HG03097 (cell line): ENCODE data around the gene AGBL4.
A peak's percentile ranks its signal among the peaks of the same experiment; 100 is the strongest.

Experiments
- ATAC-seq: cut with Tn5 transposase; IDR thresholded peaks from one replicate; pipeline ENCODE4 v1.9.1; 2021; ENCODE audit not compliant: unreplicated experiment, low FRiP score

Gene AGBL4

DNA sequence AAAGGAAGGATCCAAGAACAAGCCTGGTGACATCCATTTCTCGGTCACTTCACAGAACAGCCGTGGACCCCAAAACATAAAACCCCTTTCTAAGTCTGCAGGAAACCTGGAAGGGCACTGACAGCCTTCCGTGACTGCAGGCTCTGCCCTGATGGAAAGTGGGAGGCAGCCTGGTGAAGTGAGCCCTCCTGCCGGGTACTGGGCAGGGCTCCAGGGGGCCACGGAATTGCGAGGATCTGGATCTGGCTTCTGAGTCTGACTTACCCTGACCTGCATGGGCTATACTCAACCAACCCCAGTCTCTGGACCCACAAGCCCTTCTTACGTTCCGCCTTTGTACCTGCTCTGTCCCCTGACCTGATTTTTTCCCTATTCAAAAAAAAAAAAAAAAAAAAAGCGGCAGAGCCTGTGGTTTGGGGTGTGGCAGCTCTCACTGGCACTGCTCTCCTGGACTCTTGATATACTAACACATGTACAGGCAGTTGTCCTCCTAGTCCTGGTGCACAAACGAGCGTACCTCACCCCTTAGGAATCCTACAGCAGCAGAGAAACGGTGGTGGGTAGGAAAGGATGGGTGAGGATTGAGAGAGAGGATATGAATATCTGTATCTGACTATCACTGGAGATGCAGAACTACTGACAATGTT is 1330.0 kb downstream of the AGBL4 start:
- no peak for ATAC-seq

GRCh38 chr1:48693180-48693579 is 1330.6 kb downstream of the AGBL4 start:
- no peak for ATAC-seq

- no peak for ATAC-seq
Measured at GRCh38 chr1:48692235-48692634, 1331.5 kb downstream of the AGBL4 start.

DNA sequence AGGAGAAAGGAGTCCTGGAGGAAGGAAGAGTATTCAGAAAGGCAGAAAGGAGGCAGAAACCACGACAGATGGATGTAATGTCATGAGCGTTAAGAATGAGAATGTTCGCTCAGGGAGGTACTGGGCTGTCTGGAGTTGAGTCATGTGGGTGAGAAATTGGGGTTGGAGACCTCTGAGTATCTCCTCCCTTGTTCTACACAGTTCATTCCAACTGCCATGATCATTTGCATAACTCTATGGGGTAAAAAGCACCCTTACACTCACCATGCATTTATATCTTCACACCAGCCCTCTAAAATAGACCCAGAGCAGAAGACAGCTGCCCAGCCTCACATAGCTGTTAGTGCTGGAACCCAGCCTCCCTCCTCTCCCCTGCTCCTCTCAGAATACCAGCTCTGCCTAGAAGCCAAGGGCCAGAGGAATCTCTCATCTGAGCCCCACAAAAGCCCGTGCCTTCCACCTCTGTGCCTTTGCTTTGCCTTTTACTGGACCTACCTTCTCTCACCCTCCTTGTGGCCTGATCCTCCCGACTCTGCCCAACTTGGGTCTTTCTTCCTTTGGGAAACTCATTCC is 1332.2 kb downstream of the AGBL4 start:
- peak; percentile 60 for ATAC-seq

GRCh38 chr1:48688102-48688760 is 1335.5 kb downstream of the AGBL4 start:
- no peak for ATAC-seq

DNA sequence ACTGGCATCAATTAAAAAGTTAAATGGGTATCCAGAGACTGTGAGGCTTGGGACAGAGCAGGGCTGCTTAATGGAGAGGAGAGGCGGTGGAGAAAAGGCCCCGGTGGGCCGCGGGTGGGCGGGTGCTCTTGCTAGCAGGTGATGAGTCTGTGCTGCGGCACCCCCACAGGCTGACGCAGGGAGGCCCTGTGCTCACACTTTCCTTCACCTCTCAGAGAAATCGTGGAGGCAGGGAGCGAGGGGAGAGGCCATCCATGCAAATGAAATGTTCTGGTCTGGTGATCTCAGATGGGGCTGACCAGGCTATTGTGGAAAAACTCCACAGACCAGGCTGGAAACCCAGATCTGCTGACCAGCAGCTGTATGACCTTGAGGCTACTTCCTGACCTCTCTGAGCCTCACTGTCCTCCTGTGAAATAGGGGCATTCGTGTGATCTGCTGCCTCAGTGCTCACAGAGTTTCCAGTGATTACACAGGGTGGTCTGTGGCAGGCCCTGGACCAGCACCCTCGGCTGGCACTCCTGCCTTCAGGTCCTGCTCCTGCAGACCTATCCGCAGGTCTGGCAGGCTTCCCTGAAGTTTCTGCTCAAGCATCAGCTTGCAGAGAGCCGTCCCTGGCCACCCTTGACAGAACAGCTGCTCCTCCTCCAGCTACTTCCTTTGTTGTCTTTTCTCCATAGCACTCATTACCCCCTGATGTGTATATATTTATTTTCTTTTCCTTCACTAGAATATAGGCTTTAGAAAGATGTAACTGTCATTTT is 1336.3 kb downstream of the AGBL4 start:
- no peak for ATAC-seq

- ATAC-seq: no peak
Measured at GRCh38 chr1:48686159-48686558, 1337.6 kb downstream of the AGBL4 start.

DNA sequence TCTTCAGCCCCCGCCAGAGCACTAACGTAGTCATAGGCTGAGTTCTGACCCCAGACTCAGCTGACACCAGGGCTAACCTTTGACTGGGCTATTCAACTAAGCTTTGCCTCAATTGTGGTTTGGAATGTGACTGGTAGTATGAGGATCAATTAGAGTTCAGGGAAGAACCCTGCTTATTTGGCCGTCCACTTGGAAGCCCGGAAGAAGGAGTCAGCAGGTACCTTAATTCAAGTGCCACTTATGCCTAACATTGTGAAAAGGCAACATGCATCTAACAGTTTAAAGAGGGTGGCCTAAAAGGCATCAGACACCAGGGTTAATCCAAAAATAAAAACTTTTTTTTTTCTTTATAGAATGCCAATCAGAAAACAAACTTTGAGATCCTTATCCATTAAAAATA is 1339.4 kb downstream of the AGBL4 start:
- no peak for ATAC-seq

DNA sequence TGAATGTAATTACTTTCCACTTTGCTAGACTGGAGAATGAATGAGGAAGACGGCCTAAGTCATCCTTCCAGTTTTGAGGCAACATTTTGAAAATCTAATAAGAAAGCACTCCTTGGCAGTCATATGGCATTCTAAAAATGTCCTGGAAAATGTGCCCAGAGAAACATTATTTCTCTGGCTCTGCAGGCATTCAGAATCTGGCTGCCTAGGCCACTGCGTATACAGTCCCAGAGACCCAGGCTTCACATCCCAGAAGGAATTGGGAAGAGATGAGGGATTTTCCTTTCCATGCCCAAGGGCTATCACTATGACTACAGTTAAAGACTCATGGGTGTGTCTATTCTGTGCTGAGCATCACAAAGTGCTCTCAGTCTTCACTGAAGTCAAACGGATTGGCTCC is 1339.9 kb downstream of the AGBL4 start:
- ATAC-seq: no peak

- ATAC-seq: no peak
Measured at GRCh38 chr1:48681476-48682305, 1342.1 kb downstream of the AGBL4 start.

GRCh38 chr1:48680411-48681035 is 1343.2 kb downstream of the AGBL4 start:
- no peak for ATAC-seq

GRCh38 chr1:48679859-48680258 is 1343.9 kb downstream of the AGBL4 start:
- ATAC-seq: no peak

DNA sequence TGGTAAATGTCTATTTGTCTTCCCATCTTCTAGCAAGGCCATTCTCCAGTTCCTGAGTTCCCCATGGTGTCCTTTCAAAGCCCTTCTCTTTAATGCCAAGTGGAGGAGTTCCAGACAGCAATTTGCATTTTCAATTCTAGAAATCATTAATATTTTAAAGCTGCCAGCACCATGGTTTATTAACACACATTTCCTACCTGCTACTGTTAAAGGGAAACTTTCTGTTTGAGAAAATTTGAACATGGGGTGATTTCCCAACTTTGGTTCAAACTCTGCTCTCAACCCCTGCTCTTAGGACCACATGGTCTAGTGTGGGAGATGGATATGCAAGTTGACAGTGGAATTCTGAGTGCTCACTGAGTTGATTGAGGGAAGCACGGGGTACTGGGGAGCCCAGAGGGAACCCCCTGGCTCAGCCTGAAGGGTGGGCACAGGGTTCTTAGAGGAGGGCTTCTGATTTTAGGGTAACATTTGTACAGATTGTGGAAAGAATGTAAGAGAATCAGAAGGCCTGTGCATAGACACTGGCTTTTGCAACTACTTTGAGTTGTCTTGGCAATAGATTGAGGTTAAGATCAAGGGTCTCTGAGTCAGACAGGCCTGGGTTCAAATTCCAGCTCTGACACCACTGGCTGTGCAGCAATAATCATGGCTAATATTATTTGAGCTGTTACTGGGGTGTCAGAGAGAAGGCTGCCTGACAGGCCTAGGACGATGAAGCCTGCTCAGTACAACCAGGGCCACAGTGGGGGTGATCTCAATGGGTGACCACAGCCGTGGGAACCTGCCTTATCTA is 1344.8 kb downstream of the AGBL4 start:
- peak; percentile 60 for ATAC-seq

- ATAC-seq: peak; percentile 40
Measured at GRCh38 chr1:48677306-48678287, 1346.2 kb downstream of the AGBL4 start.

- ATAC-seq: no peak
Measured at GRCh38 chr1:48676822-48677221, 1346.9 kb downstream of the AGBL4 start.

GRCh38 chr1:48676376-48676775 is 1347.4 kb downstream of the AGBL4 start:
- no peak for ATAC-seq

DNA sequence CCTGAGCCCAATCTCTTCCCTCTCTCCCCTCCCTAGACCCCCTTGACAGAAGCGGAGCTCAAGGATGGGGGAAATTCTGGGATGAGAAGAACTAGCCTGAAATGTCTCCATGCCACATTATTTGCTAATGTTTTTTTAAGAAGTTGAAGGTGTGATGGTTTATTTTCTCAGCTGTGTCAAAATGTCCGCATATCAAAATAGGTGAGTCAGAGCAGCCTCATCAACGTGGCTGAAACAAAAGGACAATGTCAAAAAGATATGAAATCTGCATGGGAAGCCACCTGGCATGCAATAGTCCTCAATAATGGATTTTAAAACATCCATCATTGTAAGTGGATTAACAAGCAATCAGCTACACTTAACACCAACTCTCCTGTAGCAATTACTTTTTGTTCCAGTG is 1348.5 kb downstream of the AGBL4 start:
- ATAC-seq: no peak

DNA sequence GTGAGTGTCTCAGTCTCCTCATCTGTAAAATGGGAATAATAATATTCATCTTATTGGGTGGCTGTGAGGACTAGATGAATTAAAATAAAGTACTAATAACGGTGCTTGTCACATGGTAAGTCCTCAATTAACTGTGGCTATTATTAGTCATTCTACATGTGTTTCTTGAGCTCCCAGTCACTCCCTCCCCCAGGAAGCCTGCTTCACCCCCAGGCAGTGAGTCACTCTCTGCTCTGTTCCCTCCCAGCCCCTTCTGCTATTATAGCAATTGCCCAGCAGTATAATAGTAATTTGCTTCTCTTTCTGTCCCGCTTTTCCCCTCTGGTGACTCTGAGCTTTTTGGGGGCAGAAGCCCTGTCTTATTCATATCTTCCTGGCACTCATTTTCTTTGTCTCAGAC is 1349.1 kb downstream of the AGBL4 start:
- no peak for ATAC-seq
